Activated gamma-delta T cell treated with anti-CD3 and anti-CD28 coated beads, Interleukin-2, amount 50 U/mL, for 16 hours (primary cell): ENCODE results near the gene POU4F1.

Experiments
- DNase-seq: peaks from one replicate; pipeline ENCODE4 v3.0.0-alpha.2; 2020; ENCODE audit warnings: low read depth

Gene POU4F1

GRCh38 chr13:78592584-78592983, 10.8 kb downstream of the POU4F1 start:
- no peak for DNase-seq

DNA sequence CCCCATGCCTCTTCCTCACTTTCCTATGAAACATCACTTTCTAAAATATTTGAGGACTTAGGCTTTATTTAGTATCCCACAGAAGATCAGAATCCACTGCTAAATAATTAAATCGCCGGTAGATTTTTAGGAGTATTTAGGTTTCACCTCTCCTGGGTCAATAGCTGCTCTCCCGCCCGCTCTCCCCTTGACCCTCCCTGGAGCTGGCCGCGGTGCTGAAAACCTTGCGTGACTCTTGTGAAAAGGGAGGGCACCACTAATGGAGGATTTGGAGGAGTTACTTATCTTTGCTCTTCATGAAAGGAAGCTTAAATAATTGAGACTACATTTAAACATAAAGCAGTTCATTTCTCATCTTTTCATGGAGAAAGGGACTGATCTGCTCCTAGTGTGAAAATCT, 14.1 kb downstream of the POU4F1 start:
- DNase-seq = no peak

DNA sequence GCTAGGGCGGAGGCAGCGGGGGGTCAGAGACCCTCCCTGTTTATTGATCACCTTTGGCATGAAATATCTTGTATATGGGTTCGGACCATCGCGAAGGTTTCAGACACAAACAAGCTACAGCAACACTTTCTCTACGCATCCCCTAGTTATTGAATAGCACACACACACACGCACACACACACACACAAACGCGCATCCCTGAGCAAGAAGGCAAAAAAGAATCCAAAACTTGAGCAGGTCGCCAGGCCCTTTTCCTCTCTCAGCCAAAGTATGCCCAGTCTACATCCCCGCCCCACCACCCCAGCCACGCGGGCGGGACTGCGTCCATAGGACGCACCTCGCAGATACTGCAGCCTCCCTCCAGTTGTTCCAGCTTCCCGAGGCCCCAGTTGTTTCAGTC, 16.0 kb downstream of the POU4F1 start:
- DNase-seq = no peak

- no peak for DNase-seq
These were observed 16.6 kb downstream of the POU4F1 start for GRCh38 chr13:78586706-78587105.

- no peak for DNase-seq
These were observed 27.1 kb downstream of the POU4F1 start for GRCh38 chr13:78576261-78576660.

DNA sequence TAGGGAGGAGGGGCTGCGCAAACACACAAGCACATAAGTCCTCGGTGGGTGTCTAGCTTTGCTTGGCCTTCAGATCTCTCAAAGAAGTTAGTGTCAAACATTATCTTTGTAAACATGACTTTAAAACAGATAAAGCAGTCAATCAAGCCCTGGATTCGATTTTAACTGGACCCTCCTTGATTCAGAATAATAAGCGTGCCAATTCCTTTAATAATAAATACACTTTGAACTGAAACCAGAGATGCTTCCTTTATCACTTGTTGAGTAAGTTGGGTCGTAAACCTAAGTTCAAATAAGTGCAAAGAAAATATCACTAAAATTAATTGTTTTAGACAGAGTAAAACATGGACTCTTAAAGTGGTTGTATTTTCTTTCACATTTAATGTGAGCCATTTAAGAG, 30.9 kb downstream of the POU4F1 start:
- no peak for DNase-seq

DNA sequence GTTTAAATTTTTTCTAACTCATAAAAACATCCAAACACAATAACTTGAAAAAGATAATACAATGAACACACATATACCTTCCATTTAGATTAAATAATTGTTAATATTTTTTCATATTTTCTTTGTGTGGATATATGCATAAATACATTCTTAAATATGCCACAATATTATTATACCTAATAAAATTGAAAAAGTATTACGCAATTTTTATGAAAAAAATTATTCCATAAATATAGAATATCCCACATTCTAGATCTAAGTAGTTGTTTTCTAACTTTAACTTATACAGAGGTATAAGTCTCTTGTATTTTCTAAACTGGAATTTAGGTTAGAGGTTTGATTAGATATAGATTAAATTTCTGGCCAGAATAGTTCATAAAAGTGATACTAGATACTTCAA, 34.3 kb downstream of the POU4F1 start:
- no peak for DNase-seq

GRCh38 chr13:78566631-78567030, 36.7 kb downstream of the POU4F1 start:
- no peak for DNase-seq

DNA sequence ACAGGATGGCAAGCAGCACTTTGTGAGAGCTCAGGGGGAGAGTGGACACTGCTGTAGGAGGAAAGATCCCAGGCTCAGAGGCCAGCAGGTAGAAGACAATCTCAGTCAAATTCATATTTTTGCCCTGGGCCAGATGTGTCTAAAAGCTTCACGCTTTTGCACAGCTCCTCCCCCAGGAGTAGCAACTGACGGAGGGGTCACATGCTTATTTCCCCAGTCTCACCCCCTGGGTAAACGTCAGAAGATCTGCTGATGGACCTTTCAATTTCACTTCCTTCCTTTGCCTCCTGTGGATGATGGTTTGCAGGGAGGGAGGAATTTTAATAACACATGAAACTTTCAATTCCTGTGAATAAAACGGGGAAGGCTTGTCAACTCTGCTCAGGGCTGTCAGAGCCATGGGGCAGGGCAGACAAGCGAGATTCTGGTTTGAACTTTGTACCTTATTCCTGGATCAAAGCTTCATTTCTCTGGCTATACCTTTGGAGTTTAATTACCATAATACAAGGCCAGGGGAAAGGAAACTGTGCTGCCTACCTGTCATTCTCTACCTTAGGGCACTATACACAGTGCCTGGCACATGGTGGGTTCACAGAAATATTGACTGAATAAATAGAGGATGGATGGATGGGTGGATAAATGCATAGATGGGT, 41.0 kb downstream of the POU4F1 start:
- no peak for DNase-seq
